GM18517 (cell line): ENCODE measurements around the gene AMD1.

ENCODE experiments used
- ATAC-seq: cut with Tn5 transposase; IDR thresholded peaks from one replicate; pipeline ENCODE4 v1.9.1; 2021; ENCODE audit warnings: mild to moderate bottlenecking, moderate library complexity; ENCODE audit not compliant: unreplicated experiment

AMD1 gene

GRCh38 chr6:110934381-110934898, 59.9 kb downstream of the AMD1 start:
- no peak for ATAC-seq

- no peak for ATAC-seq
Observed at GRCh38 chr6:110935171-110935570, 60.6 kb downstream of the AMD1 start.

GRCh38 chr6:110938171-110938570, 63.6 kb downstream of the AMD1 start:
- no peak for ATAC-seq

GRCh38 chr6:110939429-110940200, 65.0 kb downstream of the AMD1 start:
- ATAC-seq = no peak

GRCh38 chr6:110944681-110945151, 70.1 kb downstream of the AMD1 start:
- ATAC-seq = peak; percentile 100
